ENCODE results near the gene NR2C2. TPM values are rescaled to one million over a fixed set of nuclear protein-coding genes. Genes with fewer than 3 reads are reported as not detected.

Gene NR2C2
- total RNA-seq, 2 donors from 2014 or later, result 54.4 to 60.8 TPM

DNA sequence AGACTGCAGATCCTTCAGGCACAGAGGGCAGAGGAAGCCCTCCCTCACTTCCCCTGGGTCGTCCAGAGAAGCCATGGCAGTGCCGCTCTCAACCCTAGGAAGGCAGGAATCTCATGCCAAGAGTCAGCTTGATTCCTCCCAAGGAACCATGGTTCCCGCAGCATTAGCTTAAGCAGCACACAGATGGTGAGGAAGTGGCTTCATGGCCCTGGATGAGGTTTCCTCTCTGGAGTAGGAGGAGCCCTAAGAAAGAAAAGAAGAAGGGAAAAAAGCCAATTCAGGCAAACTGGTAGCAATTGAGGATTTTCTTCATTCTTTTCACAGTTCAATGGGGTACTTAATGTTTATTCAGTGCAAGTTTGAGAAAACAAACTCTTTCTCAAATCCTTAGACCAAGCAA lies 148.7 kb downstream of the NR2C2 start:
- H3K4me3 Mint-ChIP-seq, result no peak overlapping the region
- peaks cover 20% of the 10 kb centered on the region for H3K36me3 Mint-ChIP-seq (ENCODE audit: low read depth)
- H3K9me3 Mint-ChIP-seq, result no peaks in the 10 kb centered on the region
- peaks cover 5% of the 10 kb centered on the region for H3K4me1 Mint-ChIP-seq
- Histone ChIP-seq H3K9ac (ENCODE audit: extremely low read depth, low read length, poor library complexity, severe bottlenecking) (no peak overlapping the region), H3K27me3 (ENCODE audit: control insufficient read depth, insufficient read depth, low read length, poor library complexity, severe bottlenecking) (no peaks in the 10 kb centered on the region), H3K4me1 (ENCODE audit: control insufficient read depth, insufficient read depth, low read length) (no peaks in the 10 kb centered on the region), H3K9me3 (ENCODE audit: control insufficient read depth, low read length) (no peaks in the 10 kb centered on the region), H3K36me3 (ENCODE audit: control insufficient read depth, insufficient read depth, low read length) (peaks cover 43% of the 10 kb centered on the region), H3K4me3 (ENCODE audit: low read length) (no peak overlapping the region), H3K27ac (ENCODE audit: low read depth, low read length) (no peak overlapping the region)
- peaks cover 2% of the 10 kb centered on the region for H3K27me3 Mint-ChIP-seq (ENCODE audit: insufficient read depth)
- DNase-seq, result no peak
- TF ChIP-seq, protein P1, sequence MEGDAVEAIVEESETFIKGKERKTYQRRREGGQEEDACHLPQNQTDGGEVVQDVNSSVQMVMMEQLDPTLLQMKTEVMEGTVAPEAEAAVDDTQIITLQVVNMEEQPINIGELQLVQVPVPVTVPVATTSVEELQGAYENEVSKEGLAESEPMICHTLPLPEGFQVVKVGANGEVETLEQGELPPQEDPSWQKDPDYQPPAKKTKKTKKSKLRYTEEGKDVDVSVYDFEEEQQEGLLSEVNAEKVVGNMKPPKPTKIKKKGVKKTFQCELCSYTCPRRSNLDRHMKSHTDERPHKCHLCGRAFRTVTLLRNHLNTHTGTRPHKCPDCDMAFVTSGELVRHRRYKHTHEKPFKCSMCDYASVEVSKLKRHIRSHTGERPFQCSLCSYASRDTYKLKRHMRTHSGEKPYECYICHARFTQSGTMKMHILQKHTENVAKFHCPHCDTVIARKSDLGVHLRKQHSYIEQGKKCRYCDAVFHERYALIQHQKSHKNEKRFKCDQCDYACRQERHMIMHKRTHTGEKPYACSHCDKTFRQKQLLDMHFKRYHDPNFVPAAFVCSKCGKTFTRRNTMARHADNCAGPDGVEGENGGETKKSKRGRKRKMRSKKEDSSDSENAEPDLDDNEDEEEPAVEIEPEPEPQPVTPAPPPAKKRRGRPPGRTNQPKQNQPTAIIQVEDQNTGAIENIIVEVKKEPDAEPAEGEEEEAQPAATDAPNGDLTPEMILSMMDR (conservative IDR thresholded peaks at IDR 0.05), result no peak
- no peak overlapping the region for H3K27ac Mint-ChIP-seq
- WGBS, 2 experiments (ENCODE audit: insufficient coverage in 1 of 2, insufficient read length in 1 of 2), result 88 to 100% methylated on average over 3 of the region's 3 CpGs

DNA sequence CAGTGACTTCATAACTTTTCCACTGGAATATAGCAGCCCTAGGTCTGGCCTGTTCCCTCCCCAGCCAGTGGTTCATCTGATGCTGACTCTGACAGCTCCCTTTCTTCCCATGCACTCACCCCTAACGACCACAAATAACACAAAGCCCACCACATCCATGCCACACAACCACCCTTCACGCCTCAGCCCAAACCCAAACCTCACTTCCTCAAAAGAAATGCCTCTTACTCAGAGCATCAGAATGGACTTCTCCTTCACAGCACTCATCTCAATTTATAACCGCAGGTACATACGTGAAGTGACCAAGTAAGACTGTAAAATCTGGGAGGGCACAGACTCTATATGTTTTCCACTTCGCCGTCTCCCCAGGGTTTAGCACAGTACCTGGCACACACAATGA lies 150.5 kb downstream of the NR2C2 start:
- no peak for DNase-seq
- H3K4me1 Mint-ChIP-seq, result peaks cover 5% of the 10 kb centered on the region
- H3K27me3 Mint-ChIP-seq (ENCODE audit: insufficient read depth), result peaks cover 5% of the 10 kb centered on the region
- peak overlapping the region; percentile 97 for H3K4me3 ChIP-seq (ENCODE audit: low read length)
- no peak overlapping the region for H3K27ac ChIP-seq (ENCODE audit: low read depth, low read length)
- no peaks in the 10 kb centered on the region for H3K9me3 Mint-ChIP-seq
- peak overlapping the region; percentile 82 for H3K4me3 Mint-ChIP-seq
- H3K4me1 ChIP-seq (ENCODE audit: control insufficient read depth, insufficient read depth, low read length), result no peaks in the 10 kb centered on the region
- H3K9ac ChIP-seq (ENCODE audit: extremely low read depth, low read length, poor library complexity, severe bottlenecking), result peak overlapping the region; percentile 77
- TF ChIP-seq, protein P1 (conservative IDR thresholded peaks at IDR 0.05), result no peak
- H3K36me3 ChIP-seq (ENCODE audit: control insufficient read depth, insufficient read depth, low read length), result peaks cover 35% of the 10 kb centered on the region
- H3K27ac Mint-ChIP-seq, result peak overlapping the region; percentile 42
- no peaks in the 10 kb centered on the region for H3K9me3 ChIP-seq (ENCODE audit: control insufficient read depth, low read length)
- WGBS, 2 experiments (ENCODE audit: insufficient coverage in 1 of 2, insufficient read length in 1 of 2), result 71 to 73% methylated on average over 6 of the region's 6 CpGs
- peaks cover 20% of the 10 kb centered on the region for H3K36me3 Mint-ChIP-seq (ENCODE audit: low read depth)
- H3K27me3 ChIP-seq (ENCODE audit: control insufficient read depth, insufficient read depth, low read length, poor library complexity, severe bottlenecking), result no peaks in the 10 kb centered on the region

Other genes starting within 250 kb of the NR2C2 start
- gene FGD5, start 128.6 kb upstream of the NR2C2 start, total RNA-seq, result 10 to 100 TPM; 15.3 to 17.0 TPM
- 100 to 1,000 TPM in 1 of 2 donors, 10 to 100 TPM in 1; 64.1 to 101 TPM for gene MRPS25, start 117.7 kb downstream of the NR2C2 start, total RNA-seq
- gene RBSN, start 151.6 kb downstream of the NR2C2 start, total RNA-seq, result 10 to 100 TPM; 23.3 to 25.2 TPM

Data from endodermal cell (in vitro differentiated cells).